K562 (cell line): ENCODE measurements around the gene GTF2A2. TPM values are rescaled to one million over a fixed set of nuclear protein-coding genes. Genes with fewer than 3 reads are reported as not detected.

ENCODE experiments used
- ATF1 ChIP-seq, 2 experiments: fragments of 450-650 bp in 1 of 2; IDR thresholded peaks; 2 replicates each; pipeline ENCODE4 v1.6.1; 2016; ENCODE audit warnings: missing compliant biosample characterization in 1 of 2, missing genetic modification characterization in 1 of 2
- ETV1 ChIP-seq: fragments of 450-650 bp; conservative IDR thresholded peaks from 2 replicates; pipeline ENCODE4 v1.6.1; 2016; ENCODE audit warnings: missing genetic modification characterization, control low read depth, low read depth, missing compliant biosample characterization
- ETV6 ChIP-seq, 3 experiments: fragments of 150-350 bp in 1 of 3; sonication (generic) in 1 of 3; formaldehyde crosslinking in 1 of 3; IDR thresholded peaks; 2 replicates each; pipeline versions ENCODE4 v1.6.1 to v1.8.0; 2014 to 2022; ENCODE audit warnings: borderline replicate concordance in 2 of 3, low read depth in 2 of 3, antibody characterized with exemption in 1 of 3, low read length in 1 of 3, mild to moderate bottlenecking in 1 of 3, missing genetic modification reagents in 1 of 3
- FOXA3 ChIP-seq, 2 experiments: fragments of 450-650 bp in 1 of 2; sonication (generic) in 1 of 2; formaldehyde crosslinking; IDR thresholded peaks in 1 of 2; conservative IDR thresholded peaks in 1 of 2; 2 replicates each; pipeline versions ENCODE4 v1.4.0 to v1.8.0; 2020 to 2022; ENCODE audit warnings: mild to moderate bottlenecking in 2 of 2, missing genetic modification reagents in 1 of 2
- MXI1 ChIP-seq: IDR thresholded peaks from 2 replicates; pipeline ENCODE4 v1.6.1; 2011; ENCODE audit warnings: low read depth, mild to moderate bottlenecking, improper control_type of control experiment, low read length
- NR2F6 ChIP-seq: fragments of 450-650 bp; formaldehyde crosslinking; IDR thresholded peaks from 2 replicates; pipeline ENCODE4 v1.4.0; 2020; ENCODE audit warnings: mild to moderate bottlenecking
- TAL1 ChIP-seq: fragments of 450-650 bp; IDR thresholded peaks from 2 replicates; pipeline ENCODE4 v1.6.1; 2016; ENCODE audit warnings: mild to moderate bottlenecking
- TCF7L2 ChIP-seq: fragments of 150-350 bp; IDR thresholded peaks from 2 replicates; pipeline ENCODE4 v1.6.1; 2016; ENCODE audit warnings: low read depth, mild to moderate bottlenecking, low read length, moderate library complexity
- XRCC3 ChIP-seq: fragments of 450-650 bp; IDR thresholded peaks from 2 replicates; pipeline ENCODE4 v1.6.1; 2017; ENCODE audit warnings: mild to moderate bottlenecking, moderate library complexity
- YY1 ChIP-seq, 3 experiments: IDR thresholded peaks; 2 replicates each; pipeline ENCODE4 v1.6.1; 2011; ENCODE audit warnings: low read length in 2 of 3, mild to moderate bottlenecking in 2 of 3, moderate library complexity in 2 of 3, borderline replicate concordance in 1 of 3, control low read depth in 1 of 3, low read depth in 1 of 3; ENCODE audit not compliant: insufficient read depth in 3 of 3, insufficient replicate concordance in 2 of 3, control insufficient read depth in 1 of 3, insufficient read length in 1 of 3; ENCODE audit errors: extremely low read depth in 1 of 3
- ZNF12 ChIP-seq: sonication (generic); formaldehyde crosslinking; IDR thresholded peaks from 2 replicates; pipeline ENCODE4 v1.4.0; 2020; ENCODE audit warnings: mild to moderate bottlenecking, missing genetic modification reagents
- ZNF174 ChIP-seq: fragments of 250-450 bp; sonication (Bioruptor Pico); IDR thresholded peaks from 2 replicates; pipeline ENCODE4 v1.4.0; 2020; ENCODE audit warnings: mild to moderate bottlenecking
- ZNF175 ChIP-seq: fragments of 200-800 bp; sonication (Bioruptor generic); IDR thresholded peaks from 2 replicates; pipeline ENCODE4 v1.6.1; 2016; ENCODE audit warnings: low read depth, mild to moderate bottlenecking, missing genetic modification characterization, missing compliant biosample characterization
- ZNF445 ChIP-seq: fragments of 250-450 bp; sonication (Bioruptor Pico); IDR thresholded peaks from 2 replicates; pipeline ENCODE4 v1.4.0; 2020; ENCODE audit warnings: low read depth, mild to moderate bottlenecking, moderate library complexity
- ZNF589 ChIP-seq: fragments of 200-800 bp; sonication (Bioruptor generic); IDR thresholded peaks from 2 replicates; pipeline ENCODE4 v1.6.1; 2016; ENCODE audit warnings: low read depth, missing genetic modification characterization, missing compliant biosample characterization
- polyA plus RNA-seq, 8 experiments: library from polyadenylated mRNA; depleted of rRNA in 4 of 8; stranded (reverse) in 5 of 8; unstranded in 3 of 8; fragments of >200 nt; fragmentation: Nextera tagmentation in 2 of 8; fragmentation: Illumina TruSeq in 1 of 8; extraction: Ambion mirVana in 2 of 8; extraction: Trizol in 1 of 8; gene quantifications; 2 replicates each; pipeline versions ENCODE4 v1.2.1 to v1.2.3, GENCODE V29; 2011 to 2014; ENCODE audit warnings: inconsistent platforms in 1 of 8, missing spikeins in 1 of 8
- total RNA-seq, 7 experiments: library from RNA; depleted of rRNA in 6 of 7; stranded (reverse); fragments of >200 nt in 6 of 7; fragmentation: Illumina TruSeq in 2 of 7; extraction: Trizol in 2 of 7; gene quantifications; 2 replicates each; pipeline versions ENCODE4 v1.2.1 to v1.2.3, GENCODE V29; 2011 to 2021; ENCODE audit warnings: low replicate concordance in 1 of 7
- TF ChIP-seq, protein P1 (sequence below): IDR thresholded peaks from 2 replicates; pipeline ENCODE4 v1.6.1; 2011; ENCODE audit warnings: borderline replicate concordance, low read depth, mild to moderate bottlenecking, moderate library complexity, low read length; ENCODE audit not compliant: insufficient read depth, poor library complexity, severe bottlenecking
- TF ChIP-seq, protein P2 (sequence below): fragments of 450-650 bp; formaldehyde crosslinking; IDR thresholded peaks from 2 replicates; pipeline ENCODE4 v1.4.0; 2020; ENCODE audit warnings: mild to moderate bottlenecking, mixed read lengths
- TF ChIP-seq, protein P3 (sequence below): sonication (generic); formaldehyde crosslinking; IDR thresholded peaks from 2 replicates; pipeline ENCODE4 v1.8.0; 2023; ENCODE audit warnings: mild to moderate bottlenecking, missing genetic modification reagents
- TF ChIP-seq, protein P4 (sequence below): fragments of 250-450 bp; sonication (Bioruptor Pico); IDR thresholded peaks from 2 replicates; pipeline ENCODE4 v1.4.0; 2020; ENCODE audit warnings: mild to moderate bottlenecking

GTF2A2 gene
- total and polyA plus RNA-seq, 9 of the 15 experiments (the other 6 are each of a cell fraction or from before 2014, with no cell fraction given) = 128 to 656 (median 172) TPM

DNA sequence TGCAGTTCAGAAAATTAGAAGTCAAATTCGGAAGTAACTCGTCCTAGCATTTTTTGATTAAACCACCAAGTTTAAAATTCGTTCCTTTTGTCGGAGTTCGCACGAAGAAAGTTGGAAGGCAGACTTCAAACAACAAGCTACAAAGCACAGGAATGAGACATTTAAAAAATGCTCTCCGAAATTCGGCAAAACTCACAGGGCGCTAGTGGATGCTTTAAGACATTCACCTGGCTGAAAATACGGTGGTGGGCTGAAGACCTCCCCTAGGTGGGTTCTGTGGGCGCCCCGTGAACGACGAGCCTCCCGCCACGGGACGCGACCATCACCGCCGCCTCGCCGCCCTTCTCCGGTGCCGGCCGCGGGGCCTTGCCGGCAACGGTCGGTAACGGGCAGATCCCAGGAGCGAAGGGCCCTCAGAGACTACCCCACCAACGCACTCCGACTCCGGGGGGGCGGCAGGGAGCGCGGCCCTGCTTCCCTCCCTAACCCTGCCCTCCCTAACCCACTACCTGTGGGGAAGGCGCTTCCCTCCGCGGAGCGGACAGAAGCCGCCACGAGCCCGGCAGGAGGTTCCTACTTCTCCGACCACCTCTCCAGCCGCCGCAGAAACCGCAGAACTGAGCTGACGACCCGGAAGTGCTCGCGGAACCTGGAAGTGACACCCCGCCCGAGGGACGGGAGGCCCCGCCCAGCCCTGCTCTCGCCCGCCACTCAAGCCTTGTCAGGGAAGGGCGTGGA lies at the start of gene GTF2A2 (continued):
- TF ChIP-seq, protein P1, sequence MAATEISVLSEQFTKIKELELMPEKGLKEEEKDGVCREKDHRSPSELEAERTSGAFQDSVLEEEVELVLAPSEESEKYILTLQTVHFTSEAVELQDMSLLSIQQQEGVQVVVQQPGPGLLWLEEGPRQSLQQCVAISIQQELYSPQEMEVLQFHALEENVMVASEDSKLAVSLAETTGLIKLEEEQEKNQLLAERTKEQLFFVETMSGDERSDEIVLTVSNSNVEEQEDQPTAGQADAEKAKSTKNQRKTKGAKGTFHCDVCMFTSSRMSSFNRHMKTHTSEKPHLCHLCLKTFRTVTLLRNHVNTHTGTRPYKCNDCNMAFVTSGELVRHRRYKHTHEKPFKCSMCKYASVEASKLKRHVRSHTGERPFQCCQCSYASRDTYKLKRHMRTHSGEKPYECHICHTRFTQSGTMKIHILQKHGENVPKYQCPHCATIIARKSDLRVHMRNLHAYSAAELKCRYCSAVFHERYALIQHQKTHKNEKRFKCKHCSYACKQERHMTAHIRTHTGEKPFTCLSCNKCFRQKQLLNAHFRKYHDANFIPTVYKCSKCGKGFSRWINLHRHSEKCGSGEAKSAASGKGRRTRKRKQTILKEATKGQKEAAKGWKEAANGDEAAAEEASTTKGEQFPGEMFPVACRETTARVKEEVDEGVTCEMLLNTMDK = no peak
- TF ChIP-seq ZNF12 (CRISPR knock-in tag) (no peak), MXI1 (no peak), YY1 (IDR thresholded peaks at IDR 0.05; ENCODE audit: borderline replicate concordance in 1 of 3, control insufficient read depth in 1 of 3, extremely low read depth in 1 of 3, insufficient read depth in 3 of 3, insufficient read length in 1 of 3, insufficient replicate concordance in 2 of 3, low read depth in 1 of 3, low read length in 2 of 3) (peak in 2 of 3 experiments; percentile 45 to 67), ZNF589 (CRISPR knock-in tag) (no peak), NR2F6 (CRISPR knock-in tag) (no peak), ZNF445 (no peak), ZNF175 (CRISPR knock-in tag) (no peak), XRCC3 (no peak), ETV6 (IDR thresholded peaks at IDR 0.05; ENCODE audit: borderline replicate concordance in 1 of 2, low read depth in 2 of 2, low read length in 1 of 2) (peak in 1 of 2 experiments; percentile 51; a peak in 1 of 4 replicates), ETV6 (CRISPR knock-in tag; IDR thresholded peaks at IDR 0.05; ENCODE audit: borderline replicate concordance) (peak; percentile 71; the same call in 1 of the 2 replicates), TCF7L2 (no peak), ZNF174 (CRISPR knock-in tag) (no peak), ETV1 (tag) (no peak), ATF1 (CRISPR knock-in tag; IDR thresholded peaks at IDR 0.05) (no peak), ATF1 (tag; IDR thresholded peaks at IDR 0.05) (peak; percentile 68), FOXA3 (CRISPR knock-in tag; conservative IDR thresholded peaks at IDR 0.05 in 1 of 2, IDR thresholded peaks at IDR 0.05 in 1 of 2) (peak in 1 of 2 experiments; percentile 25; a peak in 1 of 4 replicates), TAL1 (no peak)
- TF ChIP-seq, protein P2, sequence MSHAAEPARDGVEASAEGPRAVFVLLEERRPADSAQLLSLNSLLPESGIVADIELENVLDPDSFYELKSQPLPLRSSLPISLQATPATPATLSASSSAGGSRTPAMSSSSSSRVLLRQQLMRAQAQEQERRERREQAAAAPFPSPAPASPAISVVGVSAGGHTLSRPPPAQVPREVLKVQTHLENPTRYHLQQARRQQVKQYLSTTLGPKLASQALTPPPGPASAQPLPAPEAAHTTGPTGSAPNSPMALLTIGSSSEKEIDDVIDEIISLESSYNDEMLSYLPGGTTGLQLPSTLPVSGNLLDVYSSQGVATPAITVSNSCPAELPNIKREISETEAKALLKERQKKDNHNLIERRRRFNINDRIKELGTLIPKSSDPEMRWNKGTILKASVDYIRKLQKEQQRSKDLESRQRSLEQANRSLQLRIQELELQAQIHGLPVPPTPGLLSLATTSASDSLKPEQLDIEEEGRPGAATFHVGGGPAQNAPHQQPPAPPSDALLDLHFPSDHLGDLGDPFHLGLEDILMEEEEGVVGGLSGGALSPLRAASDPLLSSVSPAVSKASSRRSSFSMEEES = no peak
- TF ChIP-seq, protein P3, sequence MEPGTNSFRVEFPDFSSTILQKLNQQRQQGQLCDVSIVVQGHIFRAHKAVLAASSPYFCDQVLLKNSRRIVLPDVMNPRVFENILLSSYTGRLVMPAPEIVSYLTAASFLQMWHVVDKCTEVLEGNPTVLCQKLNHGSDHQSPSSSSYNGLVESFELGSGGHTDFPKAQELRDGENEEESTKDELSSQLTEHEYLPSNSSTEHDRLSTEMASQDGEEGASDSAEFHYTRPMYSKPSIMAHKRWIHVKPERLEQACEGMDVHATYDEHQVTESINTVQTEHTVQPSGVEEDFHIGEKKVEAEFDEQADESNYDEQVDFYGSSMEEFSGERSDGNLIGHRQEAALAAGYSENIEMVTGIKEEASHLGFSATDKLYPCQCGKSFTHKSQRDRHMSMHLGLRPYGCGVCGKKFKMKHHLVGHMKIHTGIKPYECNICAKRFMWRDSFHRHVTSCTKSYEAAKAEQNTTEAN (CRISPR knock-in tag) = no peak
- TF ChIP-seq, protein P4, sequence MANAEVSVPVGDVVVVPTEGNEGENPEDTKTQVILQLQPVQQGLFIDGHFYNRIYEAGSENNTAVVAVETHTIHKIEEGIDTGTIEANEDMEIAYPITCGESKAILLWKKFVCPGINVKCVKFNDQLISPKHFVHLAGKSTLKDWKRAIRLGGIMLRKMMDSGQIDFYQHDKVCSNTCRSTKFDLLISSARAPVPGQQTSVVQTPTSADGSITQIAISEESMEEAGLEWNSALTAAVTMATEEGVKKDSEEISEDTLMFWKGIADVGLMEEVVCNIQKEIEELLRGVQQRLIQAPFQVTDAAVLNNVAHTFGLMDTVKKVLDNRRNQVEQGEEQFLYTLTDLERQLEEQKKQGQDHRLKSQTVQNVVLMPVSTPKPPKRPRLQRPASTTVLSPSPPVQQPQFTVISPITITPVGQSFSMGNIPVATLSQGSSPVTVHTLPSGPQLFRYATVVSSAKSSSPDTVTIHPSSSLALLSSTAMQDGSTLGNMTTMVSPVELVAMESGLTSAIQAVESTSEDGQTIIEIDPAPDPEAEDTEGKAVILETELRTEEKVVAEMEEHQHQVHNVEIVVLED = no peak
